GM12873 (cell line): ENCODE results near the gene CACNA1G.

Experiments
- TF ChIP-seq, protein P1 (sequence below): IDR thresholded peaks from 2 replicates; pipeline ENCODE4 v1.5.1; 2012; ENCODE audit warnings: low read depth, mild to moderate bottlenecking, moderate library complexity, low read length, control low read depth; ENCODE audit not compliant: insufficient read depth; ENCODE audit errors: missing control alignments

Gene CACNA1G

DNA sequence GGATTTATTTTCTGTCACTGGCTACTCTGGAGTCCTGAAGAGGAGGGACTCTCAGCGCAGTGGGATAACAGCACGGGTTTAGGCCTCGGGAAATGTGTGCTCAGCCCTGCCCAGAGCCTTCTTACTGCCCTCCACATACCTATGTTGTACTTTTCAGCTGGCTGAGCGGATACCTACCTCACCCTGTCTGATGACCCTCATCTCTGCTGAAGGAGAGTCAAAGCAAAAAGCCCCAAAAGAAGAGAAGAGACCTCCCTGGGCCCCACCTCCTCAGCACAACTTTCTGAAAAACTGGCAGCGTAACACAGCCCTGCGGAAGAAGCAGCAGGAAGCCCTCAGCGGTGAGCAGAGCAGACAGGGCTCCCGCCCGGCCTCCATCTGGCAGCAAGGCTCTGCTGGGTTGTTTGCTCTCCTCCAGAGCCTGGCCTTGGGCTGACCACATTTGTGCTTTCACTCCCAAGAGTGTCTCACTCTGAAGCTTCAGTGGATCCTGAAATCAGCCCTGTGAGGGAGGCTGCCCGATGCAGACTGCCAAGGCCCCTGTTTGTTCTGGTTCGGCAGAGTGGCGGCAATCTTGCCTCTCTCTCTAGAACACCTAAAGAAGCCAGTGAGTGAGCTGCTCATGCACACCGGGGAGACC, 42.0 kb upstream of the CACNA1G start:
- TF ChIP-seq, protein P1, sequence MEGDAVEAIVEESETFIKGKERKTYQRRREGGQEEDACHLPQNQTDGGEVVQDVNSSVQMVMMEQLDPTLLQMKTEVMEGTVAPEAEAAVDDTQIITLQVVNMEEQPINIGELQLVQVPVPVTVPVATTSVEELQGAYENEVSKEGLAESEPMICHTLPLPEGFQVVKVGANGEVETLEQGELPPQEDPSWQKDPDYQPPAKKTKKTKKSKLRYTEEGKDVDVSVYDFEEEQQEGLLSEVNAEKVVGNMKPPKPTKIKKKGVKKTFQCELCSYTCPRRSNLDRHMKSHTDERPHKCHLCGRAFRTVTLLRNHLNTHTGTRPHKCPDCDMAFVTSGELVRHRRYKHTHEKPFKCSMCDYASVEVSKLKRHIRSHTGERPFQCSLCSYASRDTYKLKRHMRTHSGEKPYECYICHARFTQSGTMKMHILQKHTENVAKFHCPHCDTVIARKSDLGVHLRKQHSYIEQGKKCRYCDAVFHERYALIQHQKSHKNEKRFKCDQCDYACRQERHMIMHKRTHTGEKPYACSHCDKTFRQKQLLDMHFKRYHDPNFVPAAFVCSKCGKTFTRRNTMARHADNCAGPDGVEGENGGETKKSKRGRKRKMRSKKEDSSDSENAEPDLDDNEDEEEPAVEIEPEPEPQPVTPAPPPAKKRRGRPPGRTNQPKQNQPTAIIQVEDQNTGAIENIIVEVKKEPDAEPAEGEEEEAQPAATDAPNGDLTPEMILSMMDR = no peak

DNA sequence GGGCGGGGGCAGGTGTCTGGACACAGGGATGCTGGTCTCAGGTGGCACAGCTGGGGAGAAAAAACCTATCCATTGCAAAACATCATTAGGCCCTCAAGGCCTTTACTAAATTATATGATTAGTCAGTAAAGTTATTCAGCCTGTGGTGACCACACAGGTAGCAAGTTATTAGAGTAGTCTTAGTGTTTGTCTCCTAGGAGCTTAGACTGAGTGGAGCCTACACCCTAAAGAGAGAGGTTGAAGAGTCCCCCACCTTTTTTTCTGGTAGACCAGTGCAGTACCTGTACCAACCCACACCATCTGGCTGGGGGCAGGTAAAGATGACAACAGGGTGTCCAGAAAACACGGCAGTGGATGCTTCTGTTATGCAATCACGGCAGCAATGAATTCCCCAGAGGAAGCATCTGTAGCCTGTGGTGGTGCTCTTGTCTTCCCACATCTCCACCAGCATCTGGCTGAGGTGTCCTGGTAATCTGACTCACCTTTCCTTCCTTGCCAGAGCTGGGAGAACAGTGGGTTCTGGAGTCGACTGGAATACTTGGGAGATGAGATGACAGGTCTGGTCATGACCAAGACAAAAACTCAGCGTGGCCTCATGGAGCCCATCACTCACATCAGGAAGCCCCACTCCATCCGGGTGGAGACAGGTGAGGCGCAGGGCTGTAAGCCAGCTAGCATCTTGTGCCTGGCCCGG, 41.2 kb upstream of the CACNA1G start:
- TF ChIP-seq, protein P1 = no peak

DNA sequence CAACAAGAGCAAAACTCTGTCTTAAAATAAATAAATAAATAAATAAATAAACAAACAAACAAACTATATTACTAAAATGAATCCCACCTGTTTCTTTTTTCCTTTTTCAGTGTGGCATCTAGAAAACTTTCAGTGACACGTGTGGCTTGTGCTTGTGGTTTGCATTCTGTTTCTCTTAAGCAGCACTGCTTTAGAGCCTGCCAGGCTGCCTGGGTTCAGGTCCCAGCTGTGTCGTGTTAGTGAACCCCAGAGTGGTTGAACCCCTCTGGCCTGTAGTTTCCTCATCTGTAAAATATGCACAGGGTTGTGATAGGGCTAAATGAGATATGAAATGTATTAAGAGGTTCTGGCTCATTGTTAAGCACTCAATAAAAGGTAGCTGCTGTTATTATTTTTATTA, 40.0 kb upstream of the CACNA1G start:
- TF ChIP-seq, protein P1 = no peak

DNA sequence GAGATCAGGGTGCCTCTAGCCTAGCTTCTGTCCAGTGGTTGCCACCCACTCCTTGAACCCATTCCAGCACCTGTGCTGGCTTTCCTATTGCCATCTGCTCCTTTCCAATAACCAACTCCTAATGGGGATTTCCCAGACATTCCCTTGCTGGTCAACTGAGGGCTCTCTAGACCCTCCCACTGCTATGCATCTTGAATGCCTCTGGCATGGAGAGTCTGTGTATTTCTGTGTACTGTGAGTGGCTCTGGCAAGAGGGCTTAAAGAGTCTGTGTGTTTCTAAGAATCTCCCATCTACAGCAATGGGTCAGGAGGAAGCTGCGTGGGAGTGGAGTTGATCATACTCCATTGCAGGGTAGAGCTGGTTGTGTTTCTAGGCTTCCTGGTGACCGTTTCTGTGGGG, 39.0 kb upstream of the CACNA1G start:
- TF ChIP-seq, protein P1 = no peak

DNA sequence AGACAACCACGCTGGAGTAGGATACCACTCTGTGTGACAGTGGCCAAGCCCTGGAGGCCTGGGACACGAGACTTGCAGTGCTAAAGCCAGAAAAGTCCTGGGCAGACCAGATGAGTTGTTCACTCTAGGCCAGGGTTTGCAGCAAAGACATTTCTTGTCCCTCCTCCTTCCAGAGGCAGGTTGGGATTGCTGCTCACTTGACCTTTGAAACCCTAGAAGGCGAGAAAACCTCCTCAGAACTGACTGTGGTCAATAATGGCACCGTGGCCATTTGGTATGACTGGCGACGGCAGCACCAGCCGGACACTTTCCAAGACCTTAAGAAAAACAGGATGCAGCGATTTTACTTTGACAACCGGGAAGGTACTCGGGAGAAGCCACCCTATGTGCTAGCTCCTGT, 37.7 kb upstream of the CACNA1G start:
- TF ChIP-seq, protein P1 = no peak

DNA sequence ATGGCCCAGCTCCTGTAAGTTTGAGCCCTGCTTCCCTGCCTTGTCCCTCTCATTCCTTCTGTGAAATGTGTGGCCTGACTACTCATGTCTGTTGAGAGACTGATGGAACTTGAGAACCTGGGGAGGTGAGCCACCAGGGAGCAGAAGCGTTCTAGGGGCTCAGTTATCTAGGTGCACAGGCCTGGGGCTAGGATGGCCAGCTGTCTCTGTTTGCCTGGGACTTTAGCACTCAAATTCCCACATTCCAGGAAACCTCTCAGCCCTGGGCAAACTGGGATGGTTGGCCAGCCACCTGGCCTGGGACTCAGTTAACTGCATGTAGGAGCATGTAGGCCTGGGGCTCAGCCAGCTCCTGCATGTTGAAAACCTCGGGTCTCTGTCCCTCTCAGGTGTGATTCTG, 37.3 kb upstream of the CACNA1G start:
- TF ChIP-seq, protein P1 = no peak

DNA sequence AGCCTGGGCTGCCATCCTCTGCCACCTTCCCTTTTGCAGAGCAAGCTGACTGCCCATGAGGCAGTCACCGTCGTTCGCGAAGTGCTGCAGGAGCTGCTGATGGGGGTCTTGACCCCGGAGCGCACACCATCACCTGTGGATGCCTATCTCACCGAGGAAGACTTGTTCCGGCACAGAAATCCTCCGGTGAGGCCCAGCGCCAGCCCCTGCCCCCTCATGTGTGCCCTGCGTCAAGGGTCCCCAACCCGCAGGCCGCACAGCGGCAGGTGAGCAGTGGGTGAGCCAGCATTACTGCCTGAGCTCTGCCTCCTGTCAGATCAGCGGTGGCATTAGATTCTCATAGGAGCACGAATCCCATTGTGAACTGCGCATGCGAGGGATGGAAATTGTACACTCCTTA, 35.7 kb upstream of the CACNA1G start:
- TF ChIP-seq, protein P1 = no peak
